HG03571 (cell line): ENCODE results near the gene SP1.
"Not testable (repeated sequence)": the region's sequence is repeated elsewhere in the genome, so short reads cannot be mapped to it uniquely, and the experiment has no call there.

Experiments used
- ATAC-seq: cut with Tn5 transposase; IDR thresholded peaks from one replicate; pipeline ENCODE4 v1.9.1; 2021; ENCODE audit not compliant: unreplicated experiment

SP1 gene

DNA sequence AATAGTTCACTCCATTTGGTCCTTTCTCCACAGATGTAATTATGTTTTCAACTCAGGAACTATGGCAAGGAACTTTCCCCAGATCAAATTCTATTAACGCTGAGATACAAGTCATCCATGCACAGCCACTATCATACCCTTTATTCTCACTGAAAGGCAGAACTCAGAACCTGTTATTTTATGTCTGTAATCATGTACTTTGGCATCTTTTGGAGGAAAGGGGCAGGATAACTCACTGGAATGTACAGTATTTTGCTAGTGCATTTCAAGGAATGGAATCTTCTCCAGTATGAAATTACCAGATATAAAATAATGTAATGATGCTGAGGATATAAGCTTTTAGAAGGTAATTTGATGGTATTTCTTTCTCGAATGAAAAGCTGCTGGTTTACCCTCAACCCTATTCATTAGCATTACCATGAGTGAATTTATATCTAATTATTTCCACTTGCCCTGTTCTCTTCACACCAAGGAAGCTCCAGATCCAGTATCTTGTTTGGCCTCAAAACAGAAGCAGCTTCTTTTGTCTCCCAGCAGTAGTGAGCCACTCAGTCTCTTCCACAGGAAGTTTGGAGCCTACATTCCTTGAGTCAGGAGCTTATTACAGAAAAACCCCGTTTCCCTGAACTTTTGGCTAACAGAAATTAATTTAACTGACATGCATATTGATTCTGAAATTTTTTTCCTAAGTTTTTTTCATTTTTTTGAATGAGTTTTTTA, 33.7 kb downstream of the SP1 start:
- ATAC-seq = no peak

DNA sequence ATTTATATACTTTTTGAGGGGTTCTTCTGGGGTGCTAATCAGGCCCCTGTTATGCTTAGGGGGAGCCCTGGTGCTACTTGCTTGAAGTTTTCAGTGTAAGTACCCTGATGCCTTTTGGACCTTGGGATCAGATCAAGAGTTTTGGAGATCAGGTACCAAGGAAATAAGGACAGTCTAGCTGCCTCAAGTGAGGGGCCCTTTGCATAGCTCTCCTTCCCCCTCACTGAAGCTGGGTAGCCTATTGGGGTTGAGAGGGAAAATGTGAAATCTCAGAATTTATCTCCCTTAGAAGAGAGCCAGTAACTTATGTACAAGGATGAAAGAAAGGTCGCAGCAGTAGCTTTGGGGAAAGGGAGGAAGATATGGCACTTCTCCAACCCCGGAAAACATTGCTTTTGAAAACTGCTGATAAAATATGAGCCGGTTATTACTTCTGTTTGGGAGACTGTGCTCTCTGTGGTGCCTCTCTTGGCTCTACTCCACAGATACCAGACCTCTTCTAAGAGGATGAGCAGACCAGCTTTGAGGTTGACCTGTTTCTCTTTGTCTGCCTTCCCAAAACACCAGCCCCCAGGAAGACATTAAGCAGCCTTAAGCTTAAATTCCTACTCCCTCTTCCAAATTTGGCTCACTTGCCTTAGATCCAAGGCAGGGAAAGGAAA, 34.9 kb downstream of the SP1 start:
- ATAC-seq = no peak

DNA sequence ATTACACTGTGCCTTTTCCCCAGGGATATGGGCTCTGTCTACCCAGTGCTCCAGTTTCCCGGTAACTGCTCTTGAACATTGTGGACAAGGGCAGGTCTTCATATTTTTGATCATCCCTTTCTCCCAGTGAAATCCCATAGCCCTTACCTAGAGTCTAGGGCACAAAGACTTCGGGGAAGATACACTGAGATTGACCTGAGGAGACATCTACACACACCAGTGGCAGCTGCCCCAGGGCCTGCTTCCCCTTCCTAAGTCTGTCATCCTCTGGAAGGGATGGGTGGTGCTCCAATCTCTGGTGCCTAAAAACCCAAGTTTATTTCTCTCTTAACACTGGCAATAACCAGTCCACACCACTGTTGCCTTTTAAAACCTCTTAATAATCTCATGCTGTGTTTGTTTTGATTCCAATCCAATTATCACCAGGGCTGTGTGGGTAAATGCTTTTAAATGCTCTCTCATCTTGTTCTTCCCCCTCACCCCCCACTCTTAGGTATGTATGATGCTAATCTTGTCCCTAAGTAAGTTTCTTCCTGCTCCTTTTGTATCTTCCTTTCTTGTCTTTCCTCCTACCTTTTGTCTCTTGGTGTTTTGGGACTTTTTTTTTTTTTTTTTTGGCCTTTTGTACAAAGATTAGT, 35.9 kb downstream of the SP1 start:
- ATAC-seq = not testable (repeated sequence)

DNA sequence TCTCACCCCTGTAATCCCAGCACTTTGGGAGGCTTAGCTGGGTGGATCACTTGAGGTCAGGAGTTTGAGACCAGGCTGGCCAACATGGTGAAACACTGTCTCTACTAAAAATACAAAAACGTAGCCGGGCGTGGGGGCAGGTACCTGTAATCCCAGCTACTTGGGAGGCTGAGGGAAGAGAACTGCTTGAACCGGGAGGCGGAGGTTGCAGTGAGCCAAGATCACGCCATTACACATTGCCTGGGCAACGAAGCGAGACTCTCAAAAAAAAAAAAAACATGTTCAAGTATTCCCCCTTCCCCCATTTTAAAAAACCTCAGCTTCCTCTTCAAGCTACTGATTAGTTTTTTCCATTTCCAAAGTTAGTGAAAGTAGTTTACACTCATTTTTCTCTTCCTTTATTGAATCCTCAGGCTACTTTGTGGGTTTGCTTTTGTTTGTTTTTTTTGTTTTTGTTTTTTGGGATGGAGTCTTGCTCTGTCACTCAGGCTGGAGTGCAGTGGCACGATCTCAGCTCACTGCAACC, 37.4 kb downstream of the SP1 start:
- ATAC-seq = not testable (repeated sequence)

DNA sequence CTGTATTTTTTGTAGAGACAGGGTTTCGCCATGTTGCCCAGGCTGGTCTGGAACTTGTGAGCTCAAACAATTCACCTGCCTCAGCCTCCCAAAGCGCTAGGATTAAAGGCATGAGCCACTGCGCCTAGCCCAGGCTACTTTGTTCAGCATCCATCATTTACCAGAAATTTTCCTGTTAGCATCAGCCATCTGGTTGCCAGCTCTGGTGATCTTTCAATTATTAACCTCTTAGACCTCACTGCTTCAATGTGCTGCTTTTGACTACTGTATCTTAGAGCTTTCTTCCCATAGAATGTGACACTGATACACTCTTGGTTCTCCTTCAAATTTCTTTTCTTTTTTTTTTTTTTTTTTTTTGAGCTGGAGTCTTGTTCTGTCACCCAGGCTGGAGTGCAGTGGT, 38.2 kb downstream of the SP1 start:
- no peak for ATAC-seq

DNA sequence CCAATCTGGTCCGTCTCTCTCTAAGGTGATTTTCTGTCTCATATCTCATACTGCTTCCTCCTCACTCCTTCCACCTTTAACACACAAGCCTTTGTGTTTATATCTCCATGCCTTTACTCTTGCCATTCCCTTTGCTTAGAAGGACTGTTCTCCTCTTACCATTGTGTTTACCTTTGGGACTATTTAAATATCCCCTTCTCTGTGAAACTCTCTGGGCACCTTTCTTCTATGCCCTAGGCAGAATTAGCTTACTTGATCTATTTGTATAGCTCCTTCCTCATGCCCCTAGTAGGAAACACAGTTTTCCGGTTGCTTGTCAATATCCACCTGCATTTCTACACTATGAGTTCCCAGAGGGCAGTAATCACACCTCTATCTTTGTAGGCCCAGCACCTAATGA, 39.8 kb downstream of the SP1 start:
- no peak for ATAC-seq

DNA sequence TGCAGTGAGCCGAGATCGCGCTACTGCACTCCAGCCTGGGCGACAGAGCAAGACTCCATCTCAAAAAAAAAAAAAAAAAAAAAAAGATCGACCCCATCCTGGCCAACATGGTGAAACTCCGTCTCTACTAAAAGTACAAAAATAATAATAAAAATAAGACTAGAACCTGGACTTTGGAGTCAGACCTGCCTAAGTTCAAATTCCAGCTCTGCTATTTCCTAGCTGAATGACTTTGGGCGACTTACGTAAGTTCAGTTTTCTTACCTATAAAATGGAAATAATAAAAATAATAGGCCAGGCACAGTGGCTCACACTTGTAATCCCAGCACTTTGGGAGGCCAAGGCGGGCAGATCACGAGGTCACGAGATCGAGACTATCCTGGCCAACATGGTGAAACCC, 42.3 kb downstream of the SP1 start:
- not testable (repeated sequence) for ATAC-seq

DNA sequence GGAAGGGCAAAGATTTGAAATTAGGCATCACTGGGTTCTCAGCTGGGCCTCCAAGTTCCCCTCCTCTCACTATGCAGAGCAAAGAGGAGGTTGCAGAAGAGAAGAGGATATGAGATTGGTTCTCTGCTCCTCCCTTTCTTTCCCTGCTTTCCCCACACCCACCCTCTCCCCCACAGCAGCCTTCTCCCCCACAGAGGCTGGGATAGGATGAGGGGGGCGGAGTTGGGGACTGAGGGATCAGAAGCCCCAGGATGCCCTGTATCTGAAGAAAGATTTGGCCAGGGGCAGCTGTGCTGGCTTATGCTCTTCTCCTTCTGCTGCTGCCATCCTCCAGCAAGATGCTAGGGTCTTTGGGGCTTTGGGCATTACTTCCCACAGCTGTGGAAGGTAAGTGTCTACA, 43.6 kb downstream of the SP1 start, which contains the start of gene AMHR2:
AMHR2 (plus strand) TSS at position 259 of the 400 bp plus-strand sequence; CDS start at position 339, 80 bp downstream.
- no peak for ATAC-seq

DNA sequence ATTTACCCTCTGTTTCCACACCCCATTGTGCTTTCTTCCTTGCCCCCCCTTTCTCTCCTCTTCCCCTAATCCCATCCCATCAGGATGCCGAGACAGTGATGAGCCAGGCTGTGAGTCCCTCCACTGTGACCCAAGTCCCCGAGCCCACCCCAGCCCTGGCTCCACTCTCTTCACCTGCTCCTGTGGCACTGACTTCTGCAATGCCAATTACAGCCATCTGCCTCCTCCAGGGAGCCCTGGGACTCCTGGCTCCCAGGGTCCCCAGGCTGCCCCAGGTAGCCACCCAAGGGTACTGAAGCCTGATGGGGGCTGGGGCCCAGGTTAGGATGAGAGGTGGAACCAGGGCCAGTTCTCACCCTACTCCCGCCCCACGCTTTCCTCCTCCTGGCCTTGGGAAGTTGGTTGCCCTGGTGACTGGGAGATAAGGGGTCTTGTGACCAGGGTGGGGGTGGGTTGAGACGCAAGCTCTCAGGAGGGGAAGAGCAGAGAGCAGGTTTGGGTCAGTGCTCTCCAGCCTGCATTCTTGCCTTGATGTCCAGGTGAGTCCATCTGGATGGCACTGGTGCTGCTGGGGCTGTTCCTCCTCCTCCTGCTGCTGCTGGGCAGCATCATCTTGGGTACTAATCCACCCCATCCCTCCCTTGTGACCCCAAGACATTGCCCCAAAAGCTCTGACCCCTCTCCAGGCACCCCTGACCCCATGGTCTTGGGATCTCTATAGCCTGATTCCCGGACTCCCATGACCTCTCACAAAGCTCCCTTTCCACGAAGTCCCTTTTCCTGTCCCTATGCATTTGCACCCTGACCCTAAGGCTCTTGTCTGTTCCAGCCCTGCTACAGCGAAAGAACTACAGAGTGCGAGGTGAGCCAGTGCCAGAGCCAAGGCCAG, 44.9 kb downstream of the SP1 start:
- no peak for ATAC-seq

DNA sequence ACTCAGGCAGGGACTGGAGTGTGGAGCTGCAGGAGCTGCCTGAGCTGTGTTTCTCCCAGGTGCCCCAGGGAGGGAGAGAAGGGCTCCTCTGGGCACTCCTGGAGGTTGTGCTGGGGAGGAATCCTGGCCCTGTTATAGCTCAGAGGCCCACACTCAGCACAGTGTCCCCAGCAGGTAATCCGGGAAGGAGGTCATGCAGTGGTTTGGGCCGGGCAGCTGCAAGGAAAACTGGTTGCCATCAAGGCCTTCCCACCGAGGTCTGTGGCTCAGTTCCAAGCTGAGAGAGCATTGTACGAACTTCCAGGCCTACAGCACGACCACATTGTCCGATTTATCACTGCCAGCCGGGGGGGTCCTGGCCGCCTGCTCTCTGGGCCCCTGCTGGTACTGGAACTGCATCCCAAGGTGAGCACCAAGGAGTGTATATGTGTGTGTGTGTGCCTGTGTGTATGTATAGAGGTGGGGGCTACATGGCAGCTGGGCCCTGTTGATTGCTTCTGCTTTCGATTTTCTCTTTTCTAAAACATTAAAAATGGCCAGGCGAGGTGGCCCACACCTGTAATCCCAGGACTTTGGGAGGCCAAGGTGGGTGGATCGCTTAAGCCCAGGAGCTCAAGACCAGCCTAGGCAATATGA, 45.7 kb downstream of the SP1 start:
- no peak for ATAC-seq

DNA sequence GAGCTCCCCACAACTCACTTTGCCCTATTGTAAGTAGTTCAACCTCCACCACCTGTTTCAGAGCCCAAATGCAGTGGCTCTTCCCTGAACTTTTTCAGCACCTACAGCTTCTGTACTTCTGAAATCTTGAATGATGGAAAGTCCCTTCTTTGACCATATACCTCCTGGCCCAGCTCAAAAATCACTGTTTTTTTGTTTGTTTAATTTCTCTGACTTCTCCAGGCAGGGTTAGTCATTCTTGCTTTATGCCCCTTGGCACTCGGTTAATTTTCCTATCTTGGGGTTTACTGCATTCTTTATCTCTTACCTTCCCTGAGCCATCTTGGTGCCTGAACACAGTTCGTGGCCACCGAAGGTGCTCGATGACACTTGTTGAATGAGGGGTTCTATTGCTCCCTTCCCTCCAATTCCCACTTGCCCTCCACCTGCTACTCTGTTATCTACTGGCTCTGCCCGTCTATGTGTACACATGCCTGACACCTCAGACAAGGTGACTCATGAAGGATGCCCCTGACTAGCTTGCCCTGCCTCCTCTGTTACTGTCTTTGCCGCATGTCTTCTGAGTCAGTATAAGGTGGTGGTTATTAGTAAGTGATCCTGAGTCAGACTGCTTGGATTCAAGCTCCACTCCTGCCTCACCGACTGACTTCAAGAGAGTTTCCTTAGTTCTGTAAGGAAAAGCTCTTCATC, 48.1 kb downstream of the SP1 start:
- ATAC-seq = no peak

DNA sequence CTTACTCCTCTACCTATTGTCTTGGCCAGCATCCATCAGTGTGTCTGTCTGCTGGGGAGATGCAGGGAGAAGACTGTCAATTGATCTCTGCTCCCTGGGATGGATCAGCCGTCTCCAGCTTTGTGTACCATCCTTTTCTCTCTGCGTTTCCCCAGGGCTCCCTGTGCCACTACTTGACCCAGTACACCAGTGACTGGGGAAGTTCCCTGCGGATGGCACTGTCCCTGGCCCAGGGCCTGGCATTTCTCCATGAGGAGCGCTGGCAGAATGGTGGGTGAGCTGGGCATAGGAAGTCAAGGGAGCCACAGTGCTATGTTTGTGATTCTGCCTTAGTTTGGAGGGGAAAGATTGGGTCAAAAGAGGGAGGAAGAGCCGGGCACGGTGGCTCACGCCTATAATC, 48.8 kb downstream of the SP1 start:
- ATAC-seq = no peak

DNA sequence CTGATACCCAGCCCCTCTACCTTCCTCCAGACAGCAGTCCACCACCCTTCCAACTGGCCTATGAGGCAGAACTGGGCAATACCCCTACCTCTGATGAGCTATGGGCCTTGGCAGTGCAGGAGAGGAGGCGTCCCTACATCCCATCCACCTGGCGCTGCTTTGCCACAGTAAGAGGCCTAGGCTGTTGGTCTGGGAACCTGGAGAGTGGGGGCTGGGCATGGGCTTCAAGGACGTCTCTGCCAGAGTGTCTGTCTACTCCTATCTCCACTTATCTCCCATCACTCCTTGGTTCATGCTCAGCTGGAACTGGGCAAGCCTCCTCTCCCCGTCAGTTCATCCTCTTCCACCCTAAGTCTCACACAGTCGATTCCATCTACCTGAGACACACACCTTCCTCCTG, 50.1 kb downstream of the SP1 start:
- no peak for ATAC-seq

DNA sequence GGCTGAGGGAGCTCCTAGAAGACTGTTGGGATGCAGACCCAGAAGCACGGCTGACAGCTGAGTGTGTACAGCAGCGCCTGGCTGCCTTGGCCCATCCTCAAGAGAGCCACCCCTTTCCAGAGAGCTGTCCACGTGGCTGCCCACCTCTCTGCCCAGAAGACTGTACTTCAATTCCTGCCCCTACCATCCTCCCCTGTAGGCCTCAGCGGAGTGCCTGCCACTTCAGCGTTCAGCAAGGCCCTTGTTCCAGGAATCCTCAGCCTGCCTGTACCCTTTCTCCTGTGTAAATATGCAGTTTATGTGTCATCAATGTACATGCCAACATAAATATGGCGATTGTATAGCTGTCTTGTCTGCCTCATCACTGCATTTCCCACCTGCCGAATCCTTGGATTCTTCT, 51.2 kb downstream of the SP1 start:
- no peak for ATAC-seq

DNA sequence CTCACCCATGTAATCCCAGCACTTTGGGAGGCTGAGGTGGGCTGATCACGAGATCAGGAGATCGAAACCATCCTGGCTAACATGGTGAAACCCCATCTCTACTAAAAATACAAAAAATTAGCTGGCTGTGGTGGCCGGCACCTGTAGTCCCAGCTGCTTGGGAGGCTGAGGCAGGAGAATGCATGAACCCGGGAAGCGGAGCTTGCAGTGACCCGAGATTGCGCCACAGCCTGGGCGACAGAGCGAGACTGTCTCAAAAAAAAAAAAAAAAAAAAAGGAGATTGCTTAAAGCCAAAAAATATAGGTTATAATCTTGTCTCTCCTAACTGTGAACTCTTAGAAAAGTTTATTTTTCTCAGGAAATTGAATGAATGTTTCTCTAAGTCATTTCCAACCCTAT, 55.4 kb downstream of the SP1 start:
- not testable (repeated sequence) for ATAC-seq

DNA sequence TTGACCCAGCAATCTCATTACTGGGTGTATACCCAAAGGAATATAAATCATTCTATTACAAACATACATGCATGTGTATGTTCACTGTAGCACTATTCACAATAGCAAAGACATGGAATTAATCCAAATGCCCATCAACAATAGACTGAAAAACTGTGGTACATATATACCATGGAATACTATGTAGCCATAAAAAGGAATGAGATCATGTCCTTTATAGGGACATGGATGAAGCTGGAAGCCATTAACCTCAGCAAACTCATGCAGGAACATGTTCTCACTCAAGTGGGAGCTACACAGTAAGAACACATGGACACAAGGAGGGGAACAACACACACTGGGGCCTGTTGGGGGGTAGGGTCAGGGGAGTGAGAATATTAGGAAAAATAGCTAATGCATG, 59.6 kb downstream of the SP1 start:
- ATAC-seq = not testable (repeated sequence)

DNA sequence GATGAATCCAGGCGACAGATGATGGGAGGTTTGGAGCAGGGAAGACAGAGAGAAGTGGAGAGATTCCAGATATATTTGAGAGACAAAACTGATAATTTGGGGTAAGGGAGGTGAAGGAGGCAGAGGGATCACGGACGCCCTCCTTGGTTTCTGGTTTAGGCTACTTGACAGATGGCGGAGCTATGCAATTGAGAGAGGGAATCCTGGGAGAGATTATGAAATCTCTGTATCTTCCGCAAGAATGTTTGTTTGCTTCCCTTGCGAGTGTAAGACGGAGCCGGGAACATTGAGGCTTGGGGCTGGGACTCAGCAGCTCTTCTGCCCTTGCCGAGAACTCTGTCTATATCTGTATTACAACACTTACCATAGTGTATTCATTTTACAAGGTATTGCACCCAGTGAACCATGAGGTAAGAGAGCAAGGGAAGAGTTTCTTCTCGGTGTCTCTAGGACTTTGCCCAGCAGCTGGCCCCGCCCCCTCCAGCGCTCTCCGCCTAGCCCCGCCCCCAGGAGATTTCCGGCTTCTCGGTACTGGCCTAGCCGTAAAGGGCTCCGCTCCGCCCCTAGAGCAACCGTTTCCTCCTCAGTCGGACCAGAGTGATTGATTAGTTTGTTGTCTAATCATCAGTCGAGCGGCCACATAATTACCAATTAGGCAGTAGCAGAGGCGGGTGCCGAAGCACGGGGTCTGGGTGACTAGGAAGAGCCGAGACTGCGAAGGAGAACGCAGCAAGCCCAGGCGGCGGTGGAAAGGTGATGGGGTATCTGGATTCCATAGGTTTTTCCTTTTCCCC, 61.3 kb downstream of the SP1 start, which contains the start of gene PRR13:
PRR13 (plus strand) TSS at position 695 of the 794 bp plus-strand sequence. CDS start 981 bp downstream, outside the sequence.
- ATAC-seq = peak; percentile 98

DNA sequence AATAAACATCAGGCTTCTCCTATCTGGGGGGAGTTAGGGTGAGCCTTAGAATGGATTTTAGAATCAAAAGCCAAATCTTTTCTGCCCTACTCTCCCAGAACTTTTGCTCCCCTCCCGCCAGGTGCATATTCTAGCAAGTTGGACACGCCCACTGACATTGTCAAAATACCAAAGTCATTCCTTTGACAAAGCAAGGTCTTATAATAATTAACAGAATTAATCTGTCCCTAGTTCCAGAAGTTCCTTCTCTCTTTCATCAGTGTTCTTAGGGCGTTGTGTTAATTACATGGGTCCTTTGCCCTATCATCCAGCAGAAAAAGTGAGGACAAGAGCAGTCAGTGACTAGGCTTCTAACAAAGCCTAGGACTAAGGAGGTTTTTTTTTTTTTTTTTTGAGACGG, 64.0 kb downstream of the SP1 start:
- no peak for ATAC-seq
